Measurements from ENCODE around the gene PIEZO2.
A peak's percentile ranks its signal among the peaks of the same experiment; 100 is the strongest.

The PIEZO2 gene

GRCh38 chr18:10878703-10879102 is 270.7 kb downstream of the PIEZO2 start:
- H3K4me3 ChIP-seq (ENCODE audit: low read depth, low read length, poor library complexity, severe bottlenecking) = no peak overlapping the region
- 0 out of 2 replicates have a peak overlapping the region, but pooled peaks have one; percentile 15 for H3K4me2 ChIP-seq (ENCODE audit: low read length)
- H3K36me3 ChIP-seq (ENCODE audit: insufficient read depth, low read length) = no peaks in the 10 kb centered on the region
- peak overlapping the region; percentile 85 for H3K27ac ChIP-seq (ENCODE audit: low read depth, low read length, poor library complexity, severe bottlenecking)
- no peak for TF ChIP-seq EZH2 (IDR thresholded peaks at IDR 0.05; ENCODE audit: borderline replicate concordance, low read length)
- TF ChIP-seq, protein P1, sequence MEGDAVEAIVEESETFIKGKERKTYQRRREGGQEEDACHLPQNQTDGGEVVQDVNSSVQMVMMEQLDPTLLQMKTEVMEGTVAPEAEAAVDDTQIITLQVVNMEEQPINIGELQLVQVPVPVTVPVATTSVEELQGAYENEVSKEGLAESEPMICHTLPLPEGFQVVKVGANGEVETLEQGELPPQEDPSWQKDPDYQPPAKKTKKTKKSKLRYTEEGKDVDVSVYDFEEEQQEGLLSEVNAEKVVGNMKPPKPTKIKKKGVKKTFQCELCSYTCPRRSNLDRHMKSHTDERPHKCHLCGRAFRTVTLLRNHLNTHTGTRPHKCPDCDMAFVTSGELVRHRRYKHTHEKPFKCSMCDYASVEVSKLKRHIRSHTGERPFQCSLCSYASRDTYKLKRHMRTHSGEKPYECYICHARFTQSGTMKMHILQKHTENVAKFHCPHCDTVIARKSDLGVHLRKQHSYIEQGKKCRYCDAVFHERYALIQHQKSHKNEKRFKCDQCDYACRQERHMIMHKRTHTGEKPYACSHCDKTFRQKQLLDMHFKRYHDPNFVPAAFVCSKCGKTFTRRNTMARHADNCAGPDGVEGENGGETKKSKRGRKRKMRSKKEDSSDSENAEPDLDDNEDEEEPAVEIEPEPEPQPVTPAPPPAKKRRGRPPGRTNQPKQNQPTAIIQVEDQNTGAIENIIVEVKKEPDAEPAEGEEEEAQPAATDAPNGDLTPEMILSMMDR (IDR thresholded peaks at IDR 0.05; ENCODE audit: low read length) = no peak
- no peaks in the 10 kb centered on the region for H4K20me1 ChIP-seq (ENCODE audit: insufficient read depth, low read length)
- H2AFZ ChIP-seq (ENCODE audit: low read length) = no peak overlapping the region
- no peaks in the 10 kb centered on the region for H3F3A ChIP-seq (ENCODE audit: insufficient read depth, low read length)
- H3K9ac ChIP-seq (ENCODE audit: low read length) = no peak overlapping the region; the same call in 1 of the 2 replicates
- H3K9me2 ChIP-seq (ENCODE audit: low read depth, low read length) = no peaks in the 10 kb centered on the region
- no peaks in the 10 kb centered on the region for H3K79me2 ChIP-seq (ENCODE audit: insufficient read depth, low read length)
- H3K9me3 ChIP-seq (ENCODE audit: low read length) = no peaks in the 10 kb centered on the region
- H3K4me1 ChIP-seq (ENCODE audit: insufficient read depth, low read length, severe bottlenecking) = peaks cover 67% of the 10 kb centered on the region
- no peaks in the 10 kb centered on the region for H3K27me3 ChIP-seq (ENCODE audit: insufficient read depth, low read length)

DNA sequence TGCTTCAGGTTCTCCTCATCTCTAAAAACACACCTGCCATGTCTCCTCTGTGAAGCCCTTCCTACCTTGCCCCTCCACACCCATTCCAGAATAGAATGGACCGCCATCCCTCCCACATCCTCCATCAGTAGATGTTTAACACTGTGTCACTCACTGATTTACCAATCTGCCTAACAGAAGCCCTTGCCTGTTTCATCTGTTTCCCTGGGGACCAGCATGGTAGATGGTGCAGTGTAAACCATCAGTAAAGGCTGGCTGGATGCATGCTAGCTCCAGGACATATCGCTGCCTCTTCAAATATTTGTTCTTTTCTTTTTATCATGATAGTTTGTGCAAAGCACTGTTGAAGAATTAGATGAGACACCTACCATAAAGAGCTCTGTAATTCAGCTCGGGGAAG is 271.4 kb downstream of the PIEZO2 start:
- H3K9me3 ChIP-seq (ENCODE audit: low read length) = no peaks in the 10 kb centered on the region
- no peaks in the 10 kb centered on the region for H3F3A ChIP-seq (ENCODE audit: insufficient read depth, low read length)
- no peaks in the 10 kb centered on the region for H3K9me2 ChIP-seq (ENCODE audit: low read depth, low read length)
- peak overlapping the region; percentile 85 for H3K27ac ChIP-seq (ENCODE audit: low read depth, low read length, poor library complexity, severe bottlenecking)
- peak overlapping the region; percentile 11 for H3K4me3 ChIP-seq (ENCODE audit: low read depth, low read length, poor library complexity, severe bottlenecking)
- TF ChIP-seq, protein P1 (IDR thresholded peaks at IDR 0.05; ENCODE audit: low read length) = no peak
- TF ChIP-seq EZH2 (IDR thresholded peaks at IDR 0.05; ENCODE audit: borderline replicate concordance, low read length) = no peak
- H3K9ac ChIP-seq (ENCODE audit: low read length) = peak overlapping the region; percentile 1; the same call in 1 of the 2 replicates
- H3K36me3 ChIP-seq (ENCODE audit: insufficient read depth, low read length) = no peaks in the 10 kb centered on the region
- peaks cover 71% of the 10 kb centered on the region for H3K4me1 ChIP-seq (ENCODE audit: insufficient read depth, low read length, severe bottlenecking)
- H2AFZ ChIP-seq (ENCODE audit: low read length) = no peak overlapping the region
- peak overlapping the region; percentile 15; the same call in 1 of the 2 replicates for H3K4me2 ChIP-seq (ENCODE audit: low read length)
- no peaks in the 10 kb centered on the region for H4K20me1 ChIP-seq (ENCODE audit: insufficient read depth, low read length)
- no peaks in the 10 kb centered on the region for H3K79me2 ChIP-seq (ENCODE audit: insufficient read depth, low read length)
- H3K27me3 ChIP-seq (ENCODE audit: insufficient read depth, low read length) = no peaks in the 10 kb centered on the region

DNA sequence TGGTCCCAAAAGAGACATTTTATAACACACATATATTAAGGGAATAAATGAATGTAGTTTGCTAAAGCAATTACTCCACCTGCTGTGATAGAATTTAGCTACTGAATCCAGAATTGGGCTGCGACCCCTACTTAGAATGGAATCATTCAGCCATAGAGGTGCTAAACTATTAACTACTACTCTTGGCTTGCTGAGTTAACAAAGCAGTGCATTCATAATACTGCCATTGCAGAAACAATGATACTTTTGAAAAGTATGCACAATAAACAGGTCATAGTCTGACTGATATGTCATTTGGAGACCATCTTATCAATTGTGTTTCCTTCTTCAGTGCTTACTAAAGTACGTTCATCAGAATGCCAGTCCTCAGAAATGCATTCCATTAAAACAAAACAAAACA is 273.6 kb downstream of the PIEZO2 start:
- Histone ChIP-seq H3K4me2 (ENCODE audit: low read length) (no peak overlapping the region; the same call in 1 of the 2 replicates), H3K9ac (ENCODE audit: low read length) (no peak overlapping the region), H3K9me2 (ENCODE audit: low read depth, low read length) (no peaks in the 10 kb centered on the region), H3F3A (ENCODE audit: insufficient read depth, low read length) (no peaks in the 10 kb centered on the region), H3K36me3 (ENCODE audit: insufficient read depth, low read length) (no peaks in the 10 kb centered on the region), H3K27me3 (ENCODE audit: insufficient read depth, low read length) (no peaks in the 10 kb centered on the region), H3K4me1 (ENCODE audit: insufficient read depth, low read length, severe bottlenecking) (peaks cover 79% of the 10 kb centered on the region), H3K4me3 (ENCODE audit: low read depth, low read length, poor library complexity, severe bottlenecking) (no peak overlapping the region), H2AFZ (ENCODE audit: low read length) (no peak overlapping the region), H3K79me2 (ENCODE audit: insufficient read depth, low read length) (no peaks in the 10 kb centered on the region), H4K20me1 (ENCODE audit: insufficient read depth, low read length) (no peaks in the 10 kb centered on the region), H3K9me3 (ENCODE audit: low read length) (no peaks in the 10 kb centered on the region), H3K27ac (ENCODE audit: low read depth, low read length, poor library complexity, severe bottlenecking) (peak overlapping the region; percentile 85)
- TF ChIP-seq, protein P1 (IDR thresholded peaks at IDR 0.05; ENCODE audit: low read length) = no peak
- no peak for TF ChIP-seq EZH2 (IDR thresholded peaks at IDR 0.05; ENCODE audit: borderline replicate concordance, low read length)

All from OCI-LY1 (cell line).